Astrocyte of the spinal cord (primary cell): ENCODE data around the gene CCR3.

Source experiments
- DNase-seq: peaks from one replicate; pipeline ENCODE4 v3.0.0; 2011; ENCODE audit warnings: low read depth, low spot score
- H3K4me3 ChIP-seq: 2 replicates; pipeline ENCODE4 v1.5.1; 2011; ENCODE audit warnings: low read depth, mild to moderate bottlenecking, low read length, moderate library complexity
- in situ Hi-C: cut with HindIII; loops from 2 replicates; pipeline ENCODE4 v1.10.0; 2017; ENCODE audit warnings: low sequenced_read_pairs
- TF ChIP-seq, protein P1 (sequence below): IDR thresholded peaks from 2 replicates; pipeline ENCODE4 v1.5.1; 2012; ENCODE audit warnings: low read depth, mild to moderate bottlenecking, low read length, inconsistent platforms

The CCR3 gene

DNA sequence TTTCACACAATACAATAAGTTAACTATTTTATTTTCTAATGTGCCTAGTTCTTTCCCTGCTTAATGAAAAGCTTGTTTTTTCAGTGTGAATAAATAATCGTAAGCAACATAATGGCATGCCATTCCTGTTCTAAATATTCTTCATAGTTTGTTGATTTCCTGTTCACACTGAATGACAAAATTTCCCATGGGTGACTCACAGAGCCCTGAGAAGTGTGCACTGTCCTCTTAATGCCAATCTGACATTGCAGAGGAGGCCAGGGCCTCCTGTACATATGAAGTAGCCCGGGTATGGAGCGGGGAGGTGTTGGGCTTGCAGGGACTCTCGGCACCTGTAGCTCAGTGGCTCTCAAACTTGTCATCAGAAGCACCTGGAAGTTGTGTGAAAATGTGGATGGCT, 24.3 kb downstream of the CCR3 start:
- TF ChIP-seq, protein P1, sequence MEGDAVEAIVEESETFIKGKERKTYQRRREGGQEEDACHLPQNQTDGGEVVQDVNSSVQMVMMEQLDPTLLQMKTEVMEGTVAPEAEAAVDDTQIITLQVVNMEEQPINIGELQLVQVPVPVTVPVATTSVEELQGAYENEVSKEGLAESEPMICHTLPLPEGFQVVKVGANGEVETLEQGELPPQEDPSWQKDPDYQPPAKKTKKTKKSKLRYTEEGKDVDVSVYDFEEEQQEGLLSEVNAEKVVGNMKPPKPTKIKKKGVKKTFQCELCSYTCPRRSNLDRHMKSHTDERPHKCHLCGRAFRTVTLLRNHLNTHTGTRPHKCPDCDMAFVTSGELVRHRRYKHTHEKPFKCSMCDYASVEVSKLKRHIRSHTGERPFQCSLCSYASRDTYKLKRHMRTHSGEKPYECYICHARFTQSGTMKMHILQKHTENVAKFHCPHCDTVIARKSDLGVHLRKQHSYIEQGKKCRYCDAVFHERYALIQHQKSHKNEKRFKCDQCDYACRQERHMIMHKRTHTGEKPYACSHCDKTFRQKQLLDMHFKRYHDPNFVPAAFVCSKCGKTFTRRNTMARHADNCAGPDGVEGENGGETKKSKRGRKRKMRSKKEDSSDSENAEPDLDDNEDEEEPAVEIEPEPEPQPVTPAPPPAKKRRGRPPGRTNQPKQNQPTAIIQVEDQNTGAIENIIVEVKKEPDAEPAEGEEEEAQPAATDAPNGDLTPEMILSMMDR = no peak
- no peak for DNase-seq
- in situ Hi-C loops = no loop called here
- H3K4me3 ChIP-seq = no peak overlapping the region

DNA sequence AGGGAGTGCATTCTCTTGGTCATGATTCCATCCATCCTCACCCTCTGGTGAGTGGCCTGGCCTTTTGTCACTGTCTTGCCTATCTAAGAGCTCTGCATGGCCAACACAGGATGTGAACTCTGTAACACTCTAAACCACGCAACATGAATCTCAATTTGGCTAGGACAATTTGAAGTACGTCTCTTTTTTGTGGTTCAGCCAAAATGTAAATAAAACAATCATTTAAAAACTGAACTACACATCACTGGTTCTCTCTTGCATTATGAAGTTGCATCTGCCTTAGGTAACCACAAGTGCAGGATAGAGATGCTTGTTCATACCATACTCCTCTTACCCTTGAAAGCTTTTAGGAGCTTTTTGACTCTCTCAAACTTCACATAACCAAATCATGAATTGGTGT, 27.3 kb downstream of the CCR3 start:
- H3K4me3 ChIP-seq = no peak overlapping the region
- TF ChIP-seq, protein P1 = no peak
- DNase-seq = no peak
- in situ Hi-C loops = no loop called here

DNA sequence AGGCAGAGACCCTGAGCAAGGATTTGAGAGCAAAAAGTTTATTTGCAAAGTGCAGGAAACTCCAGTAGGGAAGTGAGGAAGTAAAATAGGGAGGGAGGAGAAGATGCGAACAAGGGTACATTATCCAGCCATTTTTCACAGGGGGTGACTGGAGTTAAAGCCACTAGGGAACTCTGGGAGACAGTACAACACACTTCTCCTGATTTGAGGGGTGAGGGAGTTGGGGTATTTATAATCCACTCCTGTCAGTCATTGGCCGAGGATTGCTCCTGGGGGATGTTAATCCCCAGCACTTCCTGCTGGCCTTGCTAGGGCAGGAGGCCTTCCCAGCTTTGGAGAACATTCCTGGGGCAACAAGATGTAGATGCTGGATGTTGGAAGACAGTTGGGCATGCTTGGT, 28.2 kb downstream of the CCR3 start:
- H3K4me3 ChIP-seq = no peak overlapping the region
- DNase-seq = no peak
- TF ChIP-seq, protein P1 = no peak
- in situ Hi-C loops = no loop called here

DNA sequence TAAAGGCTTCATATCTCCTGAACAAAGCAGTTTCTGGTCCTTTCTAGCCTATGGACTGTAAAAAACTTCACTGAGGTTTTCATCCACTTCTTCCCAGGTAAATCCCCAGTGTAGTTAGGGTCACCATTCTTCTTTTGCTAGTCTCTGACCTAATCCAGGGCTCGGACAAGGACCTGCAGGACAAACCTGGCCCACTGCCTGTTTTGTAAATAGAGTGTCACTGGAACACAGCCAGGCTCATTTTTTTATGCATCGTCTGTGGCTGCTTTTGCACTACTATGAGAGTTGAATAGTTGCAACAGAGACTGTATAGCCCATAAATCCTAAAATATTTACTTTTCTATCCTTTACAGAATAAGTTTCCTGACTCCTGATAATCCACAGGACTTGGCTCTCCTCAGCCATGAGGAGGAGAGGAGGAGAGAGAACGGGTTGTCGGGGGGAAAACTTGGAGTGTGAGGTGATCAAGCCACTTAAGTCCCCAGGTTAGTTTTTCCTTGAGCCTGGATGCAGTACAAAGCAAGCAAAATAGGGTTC, 29.0 kb downstream of the CCR3 start:
- DNase-seq = no peak
- TF ChIP-seq, protein P1 = no peak
- H3K4me3 ChIP-seq = no peak overlapping the region
- in situ Hi-C loops = no loop called here

DNA sequence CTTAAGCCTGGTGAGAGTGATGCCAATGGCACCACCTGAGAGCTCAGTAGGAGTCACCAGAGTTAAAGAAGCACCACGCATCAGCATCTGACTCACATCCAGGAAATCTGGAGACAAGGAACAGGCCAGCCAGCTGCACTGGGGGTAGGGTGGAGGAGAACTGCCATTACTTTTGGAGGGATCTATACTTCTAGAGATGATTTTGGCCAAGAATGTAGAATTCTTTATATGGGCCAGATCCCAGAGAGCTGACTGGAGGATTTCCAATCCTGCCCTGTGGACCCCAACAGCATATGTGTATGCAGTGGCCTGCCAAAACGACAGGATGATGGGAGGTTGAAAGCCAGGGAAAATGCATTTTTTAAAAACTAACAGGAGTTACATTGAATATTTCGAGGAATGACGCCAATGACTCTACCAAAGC, 29.8 kb downstream of the CCR3 start:
- in situ Hi-C loops = no loop called here
- no peak overlapping the region for H3K4me3 ChIP-seq
- DNase-seq = no peak
- TF ChIP-seq, protein P1 = no peak

DNA sequence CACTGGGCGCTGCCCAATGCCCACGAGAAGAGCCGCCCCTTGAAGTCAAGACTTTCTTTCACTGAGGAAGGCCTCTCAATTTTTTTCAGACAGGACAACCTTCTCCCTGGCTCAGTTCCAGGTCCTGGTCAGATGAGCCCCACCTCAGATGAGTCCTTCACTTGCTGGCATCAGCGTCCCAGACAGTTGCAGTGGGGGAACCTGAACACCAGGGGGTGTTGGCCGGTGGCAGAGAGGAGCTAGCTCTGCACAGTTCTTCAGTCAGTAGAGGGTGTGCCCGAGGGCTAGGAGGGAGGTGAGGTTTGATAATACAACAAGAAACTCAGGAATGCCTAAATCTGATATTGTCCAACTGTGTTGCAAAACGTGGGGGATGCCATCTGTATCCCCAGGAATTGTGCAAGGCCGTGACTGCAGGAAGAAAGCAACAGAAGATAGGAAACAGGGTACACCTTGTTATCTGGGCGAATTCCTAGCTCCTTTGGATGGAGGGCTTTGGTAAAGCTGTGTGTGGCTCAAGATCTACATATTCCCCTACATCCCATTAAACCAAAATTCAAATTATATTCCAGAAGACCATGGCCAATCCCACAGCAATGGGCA, 34.3 kb downstream of the CCR3 start:
- no peak overlapping the region for H3K4me3 ChIP-seq
- no peak for DNase-seq
- TF ChIP-seq, protein P1 = peak; percentile 44
- in situ Hi-C loops = no loop called here

DNA sequence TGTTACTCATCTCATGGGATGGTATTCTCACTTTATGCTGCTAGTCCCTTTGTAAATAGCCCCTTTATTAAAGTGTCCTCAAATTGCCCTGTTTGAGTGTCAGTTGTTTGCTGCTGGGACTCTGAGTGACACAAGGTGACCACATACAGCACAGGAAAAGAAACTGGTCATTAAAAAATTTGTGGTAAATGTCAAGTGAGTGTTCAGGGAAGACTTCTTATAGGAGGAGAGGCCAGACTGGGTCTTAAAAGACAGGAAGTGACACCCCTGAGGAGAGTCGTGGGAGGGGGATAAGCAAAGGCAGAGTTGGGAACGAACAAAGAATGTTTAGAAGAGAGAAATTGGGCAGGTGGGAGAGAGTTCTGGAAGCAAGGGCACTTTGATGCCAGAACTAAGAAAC, 35.2 kb downstream of the CCR3 start:
- in situ Hi-C loops = no loop called here
- TF ChIP-seq, protein P1 = no peak
- no peak for DNase-seq

More for the DNA sequence above, 35.2 kb downstream of the CCR3 start:
- no peak overlapping the region for H3K4me3 ChIP-seq
